NB4 (cell line): ENCODE data around the gene SDC3.

ENCODE experiments used
- CTCF ChIP-seq: IDR thresholded peaks from one replicate; pipeline ENCODE4 v1.5.1; 2012; ENCODE audit warnings: low read depth, low read length
- POLR2A ChIP-seq: IDR thresholded peaks from 2 replicates; pipeline ENCODE4 v1.6.1; 2011; ENCODE audit warnings: mild to moderate bottlenecking; ENCODE audit not compliant: insufficient read length; ENCODE audit errors: extremely low read depth

GRCh38 chr1:30870656-30871055 lies 37.9 kb downstream of the SDC3 start:
- TF ChIP-seq CTCF (no peak), POLR2A (no peak)
